Ammon's horn (tissue), 1 donor: ENCODE measurements around the gene PNPLA7.

Source experiments
- DNase-seq: peaks from one replicate; pipeline ENCODE4 v3.0.0-alpha.2; 2016; ENCODE audit warnings: low spot score

Gene PNPLA7

GRCh38 chr9:137434498-137435380, 115.5 kb downstream of the PNPLA7 start:
- no peak for DNase-seq

- no peak for DNase-seq
Measured at GRCh38 chr9:137433916-137434431, 116.2 kb downstream of the PNPLA7 start.

GRCh38 chr9:137433349-137433915, 116.8 kb downstream of the PNPLA7 start:
- no peak for DNase-seq

GRCh38 chr9:137432687-137433348, 117.4 kb downstream of the PNPLA7 start:
- no peak for DNase-seq

GRCh38 chr9:137431416-137431931, 118.7 kb downstream of the PNPLA7 start:
- no peak for DNase-seq

GRCh38 chr9:137430723-137431415, 119.3 kb downstream of the PNPLA7 start:
- no peak for DNase-seq

GRCh38 chr9:137429974-137430722, 120.1 kb downstream of the PNPLA7 start:
- DNase-seq, result no peak

- DNase-seq, result no peak
Measured at GRCh38 chr9:137429546-137429890, 120.7 kb downstream of the PNPLA7 start.

- no peak for DNase-seq
Measured at GRCh38 chr9:137428841-137429545, 121.2 kb downstream of the PNPLA7 start.

- DNase-seq, result no peak
Measured at GRCh38 chr9:137428311-137428630, 121.9 kb downstream of the PNPLA7 start.

- DNase-seq, result no peak
Measured at GRCh38 chr9:137427454-137428310, 122.5 kb downstream of the PNPLA7 start.

GRCh38 chr9:137426018-137426681, 124.1 kb downstream of the PNPLA7 start:
- no peak for DNase-seq

GRCh38 chr9:137423514-137424291, 126.5 kb downstream of the PNPLA7 start:
- DNase-seq, result no peak

GRCh38 chr9:137422604-137423513, 127.3 kb downstream of the PNPLA7 start, which contains the start of the genes EXD3 and NOXA1:
EXD3 (minus strand) TSS chr9:137423162; CDS start chr9:137395357, 27,805 bp downstream.
NOXA1 (plus strand) TSS chr9:137423393; CDS start chr9:137423530, 137 bp downstream.
- peak; percentile 91 for DNase-seq

GRCh38 chr9:137421838-137422603, 128.2 kb downstream of the PNPLA7 start:
- no peak for DNase-seq
